K562 (cell line): ENCODE measurements around the gene JPT1. TPM values are rescaled to one million over a fixed set of nuclear protein-coding genes. Genes with fewer than 3 reads are reported as not detected.

Source experiments
- DPF2 ChIP-seq: fragments of 450-650 bp; IDR thresholded peaks from 2 replicates; pipeline ENCODE4 v1.6.1; 2016
- ELF4 ChIP-seq: fragments of 450-650 bp; formaldehyde crosslinking; IDR thresholded peaks from 2 replicates; pipeline ENCODE4 v1.4.0; 2022; ENCODE audit warnings: missing genetic modification characterization
- FOXM1 ChIP-seq, 2 experiments: fragments of 450-650 bp in 1 of 2; sonication (generic) in 1 of 2; formaldehyde crosslinking in 1 of 2; IDR thresholded peaks; 2 replicates each; pipeline versions ENCODE4 v1.6.1 to v1.9.0; 2017 to 2022; ENCODE audit warnings: low read depth in 2 of 2, mild to moderate bottlenecking in 2 of 2, missing genetic modification reagents in 1 of 2, moderate library complexity in 1 of 2
- GABPB1 ChIP-seq: sonication (generic); formaldehyde crosslinking; IDR thresholded peaks from 2 replicates; pipeline ENCODE4 v1.8.0; 2022; ENCODE audit warnings: mild to moderate bottlenecking, missing genetic modification reagents
- HOMEZ ChIP-seq: fragments of 250-450 bp; sonication (Bioruptor Pico); IDR thresholded peaks from 2 replicates; pipeline ENCODE4 v1.4.0; 2020; ENCODE audit warnings: mild to moderate bottlenecking, moderate library complexity
- MTF1 ChIP-seq: fragments of 250-450 bp; sonication (Bioruptor Pico); IDR thresholded peaks from 2 replicates; pipeline ENCODE4 v1.9.0; 2021; ENCODE audit warnings: moderate library complexity, mild to moderate bottlenecking, inconsistent platforms, borderline replicate concordance
- NEUROD1 ChIP-seq: fragments of 150-350 bp; IDR thresholded peaks from 2 replicates; pipeline ENCODE4 v1.6.1; 2014; ENCODE audit warnings: borderline replicate concordance, low read length, low read depth; ENCODE audit not compliant: partially characterized antibody
- NFIC ChIP-seq: fragments of 450-650 bp; IDR thresholded peaks from 2 replicates; pipeline ENCODE4 v1.6.1; 2017; ENCODE audit warnings: mild to moderate bottlenecking, inconsistent platforms
- PKNOX1 ChIP-seq: fragments of 450-650 bp; IDR thresholded peaks from 2 replicates; pipeline ENCODE4 v1.6.1; 2016
- POLR2AphosphoS2 ChIP-seq: IDR thresholded peaks from 2 replicates; pipeline ENCODE4 v1.6.1; 2012; ENCODE audit warnings: low read length, improper control_type of control experiment
- PRDM10 ChIP-seq: fragments of 450-650 bp; IDR thresholded peaks from 2 replicates; pipeline ENCODE4 v1.6.1; 2018; ENCODE audit not compliant: partially characterized antibody
- PTRF ChIP-seq: fragments of 450-650 bp; IDR thresholded peaks from 2 replicates; pipeline ENCODE4 v1.6.1; 2016; ENCODE audit warnings: mild to moderate bottlenecking, missing genetic modification characterization, missing compliant biosample characterization
- RNF2 ChIP-seq: sonication (generic); IDR thresholded peaks from 2 replicates; pipeline ENCODE4 v1.6.1; 2016
- SMARCA4 ChIP-seq: fragments of 450-650 bp; IDR thresholded peaks from 2 replicates; pipeline ENCODE4 v1.6.1; 2016
- SMARCC2 ChIP-seq: fragments of 450-650 bp; IDR thresholded peaks from 2 replicates; pipeline ENCODE4 v1.6.1; 2017; ENCODE audit warnings: antibody characterized with exemption, moderate library complexity, mild to moderate bottlenecking, low read depth
- SRF ChIP-seq, 2 experiments: fragments of 250-450, 450-650 bp in 1 of 2; sonication (Bioruptor Pico) in 1 of 2; sonication (generic) in 1 of 2; formaldehyde crosslinking; IDR thresholded peaks; 2 replicates each; pipeline versions ENCODE4 v1.5.0 to v1.5.1; 2020 to 2022; ENCODE audit warnings: mild to moderate bottlenecking in 1 of 2, missing genetic modification reagents in 1 of 2
- SRSF1 ChIP-seq: fragments of 200-400 bp; formaldehyde crosslinking; IDR thresholded peaks from 2 replicates; pipeline ENCODE4 v1.6.1; 2017; ENCODE audit warnings: mild to moderate bottlenecking, low read depth, low read length, moderate library complexity
- TCF15 ChIP-seq: fragments of 250-450 bp; sonication (Bioruptor Pico); IDR thresholded peaks from 2 replicates; pipeline ENCODE4 v1.8.0; 2022; ENCODE audit warnings: moderate library complexity, mild to moderate bottlenecking, inconsistent platforms
- TOE1 ChIP-seq, 2 experiments: fragments of 450-650 bp in 1 of 2; sonication (generic) in 1 of 2; formaldehyde crosslinking in 1 of 2; IDR thresholded peaks; 2 replicates each; pipeline versions ENCODE4 v1.7.1 to v1.8.0; 2016 to 2022; ENCODE audit warnings: borderline replicate concordance in 2 of 2, mild to moderate bottlenecking in 2 of 2, antibody characterized with exemption in 1 of 2, inconsistent platforms in 1 of 2, low read depth in 1 of 2, missing genetic modification reagents in 1 of 2, moderate library complexity in 1 of 2
- ZNF224 ChIP-seq: sonication (generic); formaldehyde crosslinking; IDR thresholded peaks from 2 replicates; pipeline ENCODE4 v1.8.0; 2022; ENCODE audit warnings: mild to moderate bottlenecking, missing genetic modification reagents
- polyA plus RNA-seq, 8 experiments: library from polyadenylated mRNA; depleted of rRNA in 4 of 8; stranded (reverse) in 5 of 8; unstranded in 3 of 8; fragments of >200 nt; fragmentation: Nextera tagmentation in 2 of 8; fragmentation: Illumina TruSeq in 1 of 8; extraction: Ambion mirVana in 2 of 8; extraction: Trizol in 1 of 8; gene quantifications; 2 replicates each; pipeline versions ENCODE4 v1.2.1 to v1.2.3, GENCODE V29; 2011 to 2014; ENCODE audit warnings: inconsistent platforms in 1 of 8, missing spikeins in 1 of 8
- total RNA-seq, 7 experiments: library from RNA; depleted of rRNA in 6 of 7; stranded (reverse); fragments of >200 nt in 6 of 7; fragmentation: Illumina TruSeq in 2 of 7; extraction: Trizol in 2 of 7; gene quantifications; 2 replicates each; pipeline versions ENCODE4 v1.2.1 to v1.2.3, GENCODE V29; 2011 to 2021; ENCODE audit warnings: low replicate concordance in 1 of 7

The JPT1 gene
- total and polyA plus RNA-seq, 9 of the 15 experiments (the other 6 are each of a cell fraction or from before 2014, with no cell fraction given) = 56.7 to 292 (median 144) TPM

- TF ChIP-seq POLR2AphosphoS2 (peak; percentile 65; the same call in 1 of the 2 replicates), GABPB1 (CRISPR knock-in tag) (peak; percentile 67; the same call in 1 of the 2 replicates), NEUROD1 (peak; percentile 98), FOXM1 (IDR thresholded peaks at IDR 0.05; ENCODE audit: low read depth) (peak; percentile 97), FOXM1 (CRISPR knock-in tag; IDR thresholded peaks at IDR 0.05; ENCODE audit: low read depth) (no peak; the same call in 1 of the 2 replicates), ELF4 (CRISPR knock-in tag) (no peak), SRF (CRISPR knock-in tag; IDR thresholded peaks at IDR 0.05) (no peak), TOE1 (IDR thresholded peaks at IDR 0.05; ENCODE audit: borderline replicate concordance) (peak; percentile 37; the same call in 1 of the 2 replicates), TOE1 (CRISPR knock-in tag; IDR thresholded peaks at IDR 0.05; ENCODE audit: borderline replicate concordance, low read depth) (no peak), HOMEZ (CRISPR knock-in tag) (no peak; the same call in 1 of the 2 replicates), ZNF224 (CRISPR knock-in tag) (no peak), PTRF (tag) (no peak), PRDM10 (peak; percentile 78), DPF2 (peak; percentile 81), SMARCA4 (peak; percentile 71), SMARCC2 (peak; percentile 50; the same call in 1 of the 2 replicates), MTF1 (CRISPR knock-in tag) (no peak), SRSF1 (peak; percentile 82; the same call in 1 of the 2 replicates), PKNOX1 (peak; percentile 99), RNF2 (peak; percentile 93), NFIC (peak; percentile 70), TCF15 (CRISPR knock-in tag) (no peak)
Observed at GRCh38 chr17:75154195-75155106, at the start of gene JPT1 (continued).
